Gastroesophageal sphincter (tissue), 3 donors: ENCODE results near the gene CEACAM16.

Source experiments
- CTCF ChIP-seq, 4 experiments: fragments of 200-600 bp in 2 of 4; fragments of 450-650 bp in 2 of 4; sonication (generic) in 1 of 4; IDR thresholded peaks; one replicate each; pipeline ENCODE4 v1.5.1; 2017 to 2019; ENCODE audit warnings: antibody characterized with exemption in 4 of 4, mild to moderate bottlenecking in 2 of 4, moderate library complexity in 2 of 4
- POLR2A ChIP-seq, 2 donors: fragments of 450-650 bp; IDR thresholded peaks; one replicate each; pipeline ENCODE4 v1.6.1; 2017; ENCODE audit warnings: antibody characterized with exemption in 2 of 2, mild to moderate bottlenecking in 2 of 2, moderate library complexity in 1 of 2
- POLR2AphosphoS5 ChIP-seq: sonication (generic); formaldehyde crosslinking; IDR thresholded peaks from one replicate; pipeline ENCODE4 v1.6.1; 2017; ENCODE audit warnings: antibody characterized with exemption

GRCh38 chr19:44746946-44747738 lies 48.2 kb downstream of the CEACAM16 start:
- TF ChIP-seq CTCF (IDR thresholded peaks at IDR 0.05) (no peak), POLR2A (IDR thresholded peaks at IDR 0.05) (peak in 1 of 2 donors; percentile 26), POLR2AphosphoS5 (peak; percentile 96)
